HEK293 (cell line): ENCODE results near the gene STK24.

Experiments used
- CTCF ChIA-PET: fragments of 350-600 bp; formaldehyde crosslinking; extraction: SDS; loops from one replicate; lab custom pipeline; 2021; ENCODE audit warnings: antibody characterized with exemption; lab: Yijun Ruan, JAX
- POLR2A ChIA-PET: fragments of 300-600 bp; formaldehyde crosslinking; extraction: SDS; loops from one replicate; lab custom pipeline; 2020; ENCODE audit warnings: antibody characterized with exemption, inconsistent platforms; lab: Yijun Ruan, JAX
- H3K27ac ChIP-seq: fragments of 200-500 bp; sonication (Bioruptor generic); 2 replicates; pipeline ENCODE4 v1.5.1; 2014; ENCODE audit warnings: low read depth, low read length, control low read depth, inconsistent platforms; ENCODE audit errors: extremely low read depth
- H3K36me3 ChIP-seq, 2 experiments: fragments of 200-500 bp in 1 of 2; sonication (Bioruptor generic) in 1 of 2; 1 replicate in 1 of 2; 2 replicates in 1 of 2; pipeline ENCODE4 v1.5.1; 2014 to 2017; ENCODE audit warnings: inconsistent platforms in 2 of 2, low read length in 2 of 2; ENCODE audit not compliant: control insufficient read depth in 2 of 2, insufficient read depth in 1 of 2
- H3K4me1 ChIP-seq: fragments of 200-500 bp; sonication (Bioruptor generic); 2 replicates; pipeline ENCODE4 v1.5.1; 2014; ENCODE audit warnings: mild to moderate bottlenecking, low read length, inconsistent platforms; ENCODE audit not compliant: control insufficient read depth, insufficient read depth
- H3K4me3 ChIP-seq: 2 replicates; pipeline ENCODE4 v1.5.1; 2011; ENCODE audit warnings: low read depth, mild to moderate bottlenecking, control low read depth, low read length, moderate library complexity
- H3K9me3 ChIP-seq: fragments of 200-500 bp; sonication (Bioruptor generic); 2 replicates; pipeline ENCODE4 v1.5.1; 2014; ENCODE audit warnings: low read depth, low read length, inconsistent platforms; ENCODE audit not compliant: control insufficient read depth, insufficient read depth
- GLI4 ChIP-seq: fragments of 450-650 bp; formaldehyde crosslinking; IDR thresholded peaks from 2 replicates; pipeline ENCODE4 v1.5.1; 2016; ENCODE audit warnings: missing biosample characterization, missing genetic modification characterization
- HOXC10 ChIP-seq: sonication (generic); formaldehyde crosslinking; IDR thresholded peaks from 2 replicates; pipeline ENCODE4 v1.8.1; 2023; ENCODE audit warnings: mild to moderate bottlenecking, missing genetic modification reagents
- SCRT1 ChIP-seq: fragments of 450-650 bp; formaldehyde crosslinking; IDR thresholded peaks from 2 replicates; pipeline ENCODE4 v1.5.1; 2016; ENCODE audit warnings: missing biosample characterization, missing genetic modification characterization, borderline replicate concordance
- SCRT2 ChIP-seq: fragments of 450-650 bp; formaldehyde crosslinking; IDR thresholded peaks from 2 replicates; pipeline ENCODE4 v1.5.1; 2016; ENCODE audit warnings: missing biosample characterization, missing genetic modification characterization
- YY2 ChIP-seq: fragments of 450-650 bp; formaldehyde crosslinking; IDR thresholded peaks from 2 replicates; pipeline ENCODE4 v1.5.1; 2016; ENCODE audit warnings: missing biosample characterization, missing genetic modification characterization
- ZEB2 ChIP-seq: fragments of 450-650 bp; formaldehyde crosslinking; IDR thresholded peaks from 2 replicates; pipeline ENCODE4 v1.5.1; 2016; ENCODE audit warnings: missing biosample characterization, missing genetic modification characterization
- ZFP3 ChIP-seq: fragments of 450-650 bp; formaldehyde crosslinking; IDR thresholded peaks from 2 replicates; pipeline ENCODE4 v1.5.1; 2016; ENCODE audit warnings: low read depth, missing biosample characterization, missing genetic modification characterization
- ZIC2 ChIP-seq: fragments of 450-650 bp; formaldehyde crosslinking; IDR thresholded peaks from 2 replicates; pipeline ENCODE4 v1.5.1; 2016; ENCODE audit warnings: missing biosample characterization, missing genetic modification characterization
- ZNF133 ChIP-seq: fragments of 450-650 bp; formaldehyde crosslinking; IDR thresholded peaks from 2 replicates; pipeline ENCODE4 v1.5.1; 2016; ENCODE audit warnings: missing biosample characterization, missing genetic modification characterization
- ZNF19 ChIP-seq: fragments of 450-650 bp; formaldehyde crosslinking; IDR thresholded peaks from 2 replicates; pipeline ENCODE4; 2016; ENCODE audit warnings: missing biosample characterization, missing genetic modification characterization, low read depth
- ZNF223 ChIP-seq: fragments of 450-650 bp; formaldehyde crosslinking; IDR thresholded peaks from 2 replicates; pipeline ENCODE4 v1.5.1; 2016; ENCODE audit warnings: missing biosample characterization, missing genetic modification characterization
- ZNF23 ChIP-seq: fragments of 450-650 bp; formaldehyde crosslinking; IDR thresholded peaks from 2 replicates; pipeline ENCODE4 v1.5.1; 2016; ENCODE audit warnings: missing biosample characterization, missing genetic modification characterization, borderline replicate concordance
- ZNF274 ChIP-seq, 2 experiments: fragments of 200-500 bp in 1 of 2; fragments of 450-650 bp in 1 of 2; sonication (Bioruptor generic) in 1 of 2; formaldehyde crosslinking in 1 of 2; IDR thresholded peaks; 2 replicates each; pipeline versions ENCODE4 v1.5.1 to v1.6.1; 2014 to 2016; ENCODE audit warnings: borderline replicate concordance in 1 of 2, inconsistent platforms in 1 of 2, low read length in 1 of 2, missing biosample characterization in 1 of 2, missing genetic modification characterization in 1 of 2
- ZNF366 ChIP-seq: fragments of 450-650 bp; formaldehyde crosslinking; conservative IDR thresholded peaks from 2 replicates; pipeline ENCODE4 v1.5.1; 2016; ENCODE audit warnings: missing biosample characterization, missing genetic modification characterization
- ZNF510 ChIP-seq: fragments of 450-650 bp; formaldehyde crosslinking; IDR thresholded peaks from 2 replicates; pipeline ENCODE4 v1.5.1; 2018; ENCODE audit warnings: mild to moderate bottlenecking, missing genetic modification characterization, missing biosample characterization; ENCODE audit not compliant: insufficient replicate concordance
- ZNF521 ChIP-seq: fragments of 450-650 bp; formaldehyde crosslinking; IDR thresholded peaks from 2 replicates; pipeline ENCODE4 v1.5.1; 2017; ENCODE audit warnings: missing biosample characterization, mild to moderate bottlenecking, missing genetic modification characterization
- ZNF600 ChIP-seq: fragments of 450-650 bp; formaldehyde crosslinking; IDR thresholded peaks from 2 replicates; pipeline ENCODE4 v1.5.1; 2016; ENCODE audit warnings: missing biosample characterization, missing genetic modification characterization
- TF ChIP-seq, protein P1 (sequence below): fragments of 450-650 bp; formaldehyde crosslinking; optimal IDR thresholded peaks from 2 replicates; pipeline ENCODE3; 2016; ENCODE audit warnings: missing biosample characterization, mild to moderate bottlenecking, missing genetic modification characterization
- TF ChIP-seq, protein P2 (sequence below): fragments of 450-650 bp; formaldehyde crosslinking; IDR thresholded peaks from 2 replicates; pipeline ENCODE4 v1.5.1; 2017; ENCODE audit warnings: missing biosample characterization, missing genetic modification characterization
- TF ChIP-seq, protein P3 (sequence below): fragments of 450-650 bp; IDR thresholded peaks from 2 replicates; pipeline ENCODE4 v1.5.1; 2018; ENCODE audit warnings: missing biosample characterization, mild to moderate bottlenecking, missing genetic modification characterization
- TF ChIP-seq, protein P4 (sequence below): fragments of 450-650 bp; formaldehyde crosslinking; IDR thresholded peaks from 2 replicates; pipeline ENCODE4 v1.5.1; 2017; ENCODE audit warnings: missing biosample characterization, missing genetic modification characterization
- TF ChIP-seq, protein P5 (sequence below): fragments of 450-650 bp; formaldehyde crosslinking; IDR thresholded peaks from 2 replicates; pipeline ENCODE4 v1.5.1; 2017; ENCODE audit warnings: missing biosample characterization, missing genetic modification characterization

STK24 gene

DNA sequence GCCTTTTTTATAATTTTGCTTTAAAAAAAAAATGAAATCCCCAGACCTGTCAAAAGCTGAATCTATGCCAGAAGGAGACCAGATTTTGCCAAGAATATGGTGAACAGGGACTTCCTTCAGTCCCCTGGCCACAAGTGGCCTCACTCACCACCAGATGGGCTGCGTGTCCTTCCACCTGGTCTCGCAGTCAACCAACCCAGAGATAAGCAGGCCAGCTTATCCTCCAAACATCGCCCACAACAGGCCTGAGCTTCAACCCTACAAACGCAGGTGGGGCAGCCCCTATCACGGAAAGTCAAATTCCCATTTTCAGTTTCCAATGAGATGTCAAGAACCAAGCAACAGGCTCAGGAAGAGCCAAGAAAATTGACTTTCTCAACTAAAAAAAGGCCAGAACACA, 30.5 kb downstream of the STK24 start:
- Histone ChIP-seq H3K36me3 (no peaks in the 10 kb centered on the region; a peak in 1 of 3 replicates), H3K27ac (no peak overlapping the region), H3K9me3 (no peaks in the 10 kb centered on the region), H3K4me3 (no peak overlapping the region), H3K4me1 (peaks cover 5% of the 10 kb centered on the region)
- ChIA-PET CTCF (interaction anchor here (1.0 kb wide), 1 partner anchor 11 kb away, joined by 3 read pairs; no protein-coding TSS in a partner anchor), POLR2A (no interaction called here)
- TF ChIP-seq SCRT2 (tag by site-specific recombination) (0 out of 2 replicates have a peak, but pooled peaks have one; percentile 22), SCRT1 (tag by site-specific recombination) (no peak), YY2 (tag by site-specific recombination) (no peak), GLI4 (tag by site-specific recombination) (no peak), ZNF510 (no peak), ZNF274 (IDR thresholded peaks at IDR 0.05; ENCODE audit: low read length) (no peak), ZNF274 (tag by site-specific recombination; IDR thresholded peaks at IDR 0.05; ENCODE audit: borderline replicate concordance) (no peak), ZNF133 (tag by site-specific recombination) (no peak)
- TF ChIP-seq, protein P1, sequence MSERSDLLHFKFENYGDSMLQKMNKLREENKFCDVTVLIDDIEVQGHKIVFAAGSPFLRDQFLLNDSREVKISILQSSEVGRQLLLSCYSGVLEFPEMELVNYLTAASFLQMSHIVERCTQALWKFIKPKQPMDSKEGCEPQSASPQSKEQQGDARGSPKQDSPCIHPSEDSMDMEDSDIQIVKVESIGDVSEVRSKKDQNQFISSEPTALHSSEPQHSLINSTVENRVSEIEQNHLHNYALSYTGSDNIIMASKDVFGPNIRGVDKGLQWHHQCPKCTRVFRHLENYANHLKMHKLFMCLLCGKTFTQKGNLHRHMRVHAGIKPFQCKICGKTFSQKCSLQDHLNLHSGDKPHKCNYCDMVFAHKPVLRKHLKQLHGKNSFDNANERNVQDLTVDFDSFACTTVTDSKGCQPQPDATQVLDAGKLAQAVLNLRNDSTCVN (tag by site-specific recombination), result no peak

DNA sequence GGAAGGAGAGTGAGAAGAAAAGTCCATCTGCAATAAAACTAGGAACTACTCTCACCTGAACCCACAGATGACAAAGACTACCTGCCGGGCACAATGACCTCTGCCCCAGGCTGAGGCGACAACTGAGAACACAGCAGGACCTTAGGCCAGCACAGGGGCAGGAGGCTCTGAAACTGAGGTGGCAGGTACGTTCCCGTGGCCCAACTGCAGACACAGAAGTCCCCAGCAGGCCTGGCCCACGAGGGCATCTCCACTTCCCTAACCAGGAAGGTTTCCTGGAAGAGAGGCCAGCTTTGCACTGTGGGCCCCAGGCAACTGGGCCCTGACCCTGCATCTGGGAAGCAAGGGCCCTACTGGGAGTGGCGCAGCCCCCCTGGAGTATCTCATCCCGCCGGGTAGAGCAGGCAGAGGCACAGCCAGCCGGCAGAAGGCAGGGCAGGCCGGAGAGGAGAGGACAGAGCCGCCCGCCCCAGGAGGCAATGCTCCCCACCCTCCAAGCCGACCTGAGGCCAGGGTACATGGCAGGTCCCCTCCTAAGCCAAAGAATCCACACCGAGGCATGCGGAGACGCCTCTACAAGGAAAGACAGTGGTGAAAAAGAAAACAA, 32.7 kb downstream of the STK24 start:
- Histone ChIP-seq H3K36me3 (no peaks in the 10 kb centered on the region; a peak in 1 of 3 replicates), H3K4me1 (peaks cover 5% of the 10 kb centered on the region), H3K9me3 (no peaks in the 10 kb centered on the region), H3K4me3 (no peak overlapping the region), H3K27ac (no peak overlapping the region)
- CTCF ChIA-PET, result interaction anchor here (0.6 to 0.7 kb wide), 3 partner anchors 12 to 35 kb away, joined by 3 to 4 read pairs (median 3); no protein-coding TSS in a partner anchor
- TF ChIP-seq ZNF223 (tag by site-specific recombination) (no peak), ZNF600 (tag by site-specific recombination) (0 out of 2 replicates have a peak, but pooled peaks have one; percentile 23), ZIC2 (tag by site-specific recombination) (peak; percentile 70)
- POLR2A ChIA-PET, result no interaction called here

DNA sequence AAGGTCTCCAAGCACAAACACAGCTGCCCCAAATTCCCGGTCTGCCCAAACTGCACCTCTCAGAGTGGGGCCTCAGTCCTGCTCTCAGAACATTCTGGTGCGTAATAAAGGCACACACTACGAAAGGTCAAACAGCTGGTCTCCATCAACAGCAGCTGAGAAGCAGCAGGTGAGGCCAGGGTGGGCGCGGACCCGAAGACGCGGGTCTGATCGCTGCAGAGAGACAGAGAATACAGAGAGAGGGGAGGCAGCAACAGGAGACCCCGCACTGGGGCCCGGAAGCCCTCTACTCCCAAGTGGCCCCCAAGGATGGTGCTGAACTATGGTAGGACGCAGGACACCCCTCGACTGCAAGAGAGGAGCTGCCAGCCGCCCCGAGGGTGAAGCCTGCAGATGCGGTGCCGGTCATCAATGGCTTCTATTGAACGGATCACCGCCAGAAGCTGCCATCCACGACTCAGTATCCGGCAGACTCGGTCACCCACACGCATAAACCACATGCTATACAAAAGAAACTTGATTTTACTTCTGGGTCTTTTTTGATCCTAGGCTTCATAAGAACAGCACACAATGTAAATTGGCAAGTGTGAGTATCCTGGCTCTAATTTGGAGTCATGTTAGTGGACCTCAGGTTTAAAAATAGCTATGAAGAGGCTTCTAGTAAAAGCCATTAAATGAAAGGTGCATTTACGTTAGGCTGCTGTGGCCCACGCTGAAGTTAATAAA, 33.4 kb downstream of the STK24 start:
- H3K27ac ChIP-seq, result no peak overlapping the region
- ChIA-PET POLR2A (no interaction called here), CTCF (interaction anchor here (0.6 kb wide), 2 partner anchors 11 to 44 kb away, joined by 3 to 7 read pairs; no protein-coding TSS in a partner anchor)
- no peaks in the 10 kb centered on the region for H3K9me3 ChIP-seq
- H3K4me1 ChIP-seq, result peaks cover 5% of the 10 kb centered on the region
- no peaks in the 10 kb centered on the region; a peak in 1 of 3 replicates for H3K36me3 ChIP-seq
- no peak overlapping the region for H3K4me3 ChIP-seq
- TF ChIP-seq ZNF521 (tag by site-specific recombination) (no peak), ZEB2 (no peak), ZNF366 (tag by site-specific recombination) (no peak), SCRT1 (tag by site-specific recombination) (no peak), HOXC10 (CRISPR knock-in tag) (no peak), ZNF23 (tag by site-specific recombination) (no peak), ZFP3 (no peak), GLI4 (tag by site-specific recombination) (no peak), ZNF19 (tag by site-specific recombination) (no peak)
- TF ChIP-seq, protein P2, sequence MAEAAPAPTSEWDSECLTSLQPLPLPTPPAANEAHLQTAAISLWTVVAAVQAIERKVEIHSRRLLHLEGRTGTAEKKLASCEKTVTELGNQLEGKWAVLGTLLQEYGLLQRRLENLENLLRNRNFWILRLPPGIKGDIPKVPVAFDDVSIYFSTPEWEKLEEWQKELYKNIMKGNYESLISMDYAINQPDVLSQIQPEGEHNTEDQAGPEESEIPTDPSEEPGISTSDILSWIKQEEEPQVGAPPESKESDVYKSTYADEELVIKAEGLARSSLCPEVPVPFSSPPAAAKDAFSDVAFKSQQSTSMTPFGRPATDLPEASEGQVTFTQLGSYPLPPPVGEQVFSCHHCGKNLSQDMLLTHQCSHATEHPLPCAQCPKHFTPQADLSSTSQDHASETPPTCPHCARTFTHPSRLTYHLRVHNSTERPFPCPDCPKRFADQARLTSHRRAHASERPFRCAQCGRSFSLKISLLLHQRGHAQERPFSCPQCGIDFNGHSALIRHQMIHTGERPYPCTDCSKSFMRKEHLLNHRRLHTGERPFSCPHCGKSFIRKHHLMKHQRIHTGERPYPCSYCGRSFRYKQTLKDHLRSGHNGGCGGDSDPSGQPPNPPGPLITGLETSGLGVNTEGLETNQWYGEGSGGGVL, result no peak
- TF ChIP-seq, protein P3, sequence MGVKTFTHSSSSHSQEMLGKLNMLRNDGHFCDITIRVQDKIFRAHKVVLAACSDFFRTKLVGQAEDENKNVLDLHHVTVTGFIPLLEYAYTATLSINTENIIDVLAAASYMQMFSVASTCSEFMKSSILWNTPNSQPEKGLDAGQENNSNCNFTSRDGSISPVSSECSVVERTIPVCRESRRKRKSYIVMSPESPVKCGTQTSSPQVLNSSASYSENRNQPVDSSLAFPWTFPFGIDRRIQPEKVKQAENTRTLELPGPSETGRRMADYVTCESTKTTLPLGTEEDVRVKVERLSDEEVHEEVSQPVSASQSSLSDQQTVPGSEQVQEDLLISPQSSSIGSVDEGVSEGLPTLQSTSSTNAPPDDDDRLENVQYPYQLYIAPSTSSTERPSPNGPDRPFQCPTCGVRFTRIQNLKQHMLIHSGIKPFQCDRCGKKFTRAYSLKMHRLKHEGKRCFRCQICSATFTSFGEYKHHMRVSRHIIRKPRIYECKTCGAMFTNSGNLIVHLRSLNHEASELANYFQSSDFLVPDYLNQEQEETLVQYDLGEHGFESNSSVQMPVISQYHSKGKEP (tag by site-specific recombination), result no peak
- TF ChIP-seq, protein P4, sequence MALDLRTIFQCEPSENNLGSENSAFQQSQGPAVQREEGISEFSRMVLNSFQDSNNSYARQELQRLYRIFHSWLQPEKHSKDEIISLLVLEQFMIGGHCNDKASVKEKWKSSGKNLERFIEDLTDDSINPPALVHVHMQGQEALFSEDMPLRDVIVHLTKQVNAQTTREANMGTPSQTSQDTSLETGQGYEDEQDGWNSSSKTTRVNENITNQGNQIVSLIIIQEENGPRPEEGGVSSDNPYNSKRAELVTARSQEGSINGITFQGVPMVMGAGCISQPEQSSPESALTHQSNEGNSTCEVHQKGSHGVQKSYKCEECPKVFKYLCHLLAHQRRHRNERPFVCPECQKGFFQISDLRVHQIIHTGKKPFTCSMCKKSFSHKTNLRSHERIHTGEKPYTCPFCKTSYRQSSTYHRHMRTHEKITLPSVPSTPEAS (tag by site-specific recombination), result no peak
- TF ChIP-seq, protein P5, sequence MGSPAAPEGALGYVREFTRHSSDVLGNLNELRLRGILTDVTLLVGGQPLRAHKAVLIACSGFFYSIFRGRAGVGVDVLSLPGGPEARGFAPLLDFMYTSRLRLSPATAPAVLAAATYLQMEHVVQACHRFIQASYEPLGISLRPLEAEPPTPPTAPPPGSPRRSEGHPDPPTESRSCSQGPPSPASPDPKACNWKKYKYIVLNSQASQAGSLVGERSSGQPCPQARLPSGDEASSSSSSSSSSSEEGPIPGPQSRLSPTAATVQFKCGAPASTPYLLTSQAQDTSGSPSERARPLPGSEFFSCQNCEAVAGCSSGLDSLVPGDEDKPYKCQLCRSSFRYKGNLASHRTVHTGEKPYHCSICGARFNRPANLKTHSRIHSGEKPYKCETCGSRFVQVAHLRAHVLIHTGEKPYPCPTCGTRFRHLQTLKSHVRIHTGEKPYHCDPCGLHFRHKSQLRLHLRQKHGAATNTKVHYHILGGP (tag by site-specific recombination), result no peak
